Mammary epithelial cell (primary cell): ENCODE measurements around the gene MAMLD1.

Experiments
- EZH2 ChIP-seq: IDR thresholded peaks from 2 replicates; pipeline ENCODE4 v1.6.1; 2012; ENCODE audit warnings: low read length, inconsistent platforms, borderline replicate concordance
- TF ChIP-seq, protein P1 (sequence below), 2 donors: IDR thresholded peaks in 1 of 2; conservative IDR thresholded peaks in 1 of 2; 2 replicates each; pipeline ENCODE4 v1.5.1; 2011 to 2012; ENCODE audit warnings: inconsistent platforms in 2 of 2, low read length in 2 of 2, mild to moderate bottlenecking in 2 of 2, control low read depth in 1 of 2, low read depth in 1 of 2; ENCODE audit not compliant: insufficient read depth in 1 of 2; ENCODE audit errors: extremely low read depth in 1 of 2

- TF ChIP-seq, protein P1, sequence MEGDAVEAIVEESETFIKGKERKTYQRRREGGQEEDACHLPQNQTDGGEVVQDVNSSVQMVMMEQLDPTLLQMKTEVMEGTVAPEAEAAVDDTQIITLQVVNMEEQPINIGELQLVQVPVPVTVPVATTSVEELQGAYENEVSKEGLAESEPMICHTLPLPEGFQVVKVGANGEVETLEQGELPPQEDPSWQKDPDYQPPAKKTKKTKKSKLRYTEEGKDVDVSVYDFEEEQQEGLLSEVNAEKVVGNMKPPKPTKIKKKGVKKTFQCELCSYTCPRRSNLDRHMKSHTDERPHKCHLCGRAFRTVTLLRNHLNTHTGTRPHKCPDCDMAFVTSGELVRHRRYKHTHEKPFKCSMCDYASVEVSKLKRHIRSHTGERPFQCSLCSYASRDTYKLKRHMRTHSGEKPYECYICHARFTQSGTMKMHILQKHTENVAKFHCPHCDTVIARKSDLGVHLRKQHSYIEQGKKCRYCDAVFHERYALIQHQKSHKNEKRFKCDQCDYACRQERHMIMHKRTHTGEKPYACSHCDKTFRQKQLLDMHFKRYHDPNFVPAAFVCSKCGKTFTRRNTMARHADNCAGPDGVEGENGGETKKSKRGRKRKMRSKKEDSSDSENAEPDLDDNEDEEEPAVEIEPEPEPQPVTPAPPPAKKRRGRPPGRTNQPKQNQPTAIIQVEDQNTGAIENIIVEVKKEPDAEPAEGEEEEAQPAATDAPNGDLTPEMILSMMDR (conservative IDR thresholded peaks at IDR 0.05 in 1 of 2, IDR thresholded peaks at IDR 0.05 in 1 of 2; ENCODE audit: extremely low read depth in 1 of 2, insufficient read depth in 1 of 2, low read depth in 1 of 2, low read length in 2 of 2) = no peak
- no peak for TF ChIP-seq EZH2
Measured at GRCh38 chrX:150483356-150483985, 120.4 kb downstream of the MAMLD1 start.
